ENCODE data around the gene GBF1. TPM values are rescaled to one million over a fixed set of nuclear protein-coding genes. Genes with fewer than 3 reads are reported as not detected.

Gene GBF1
- total and polyA plus RNA-seq, 8 donors: 5.7 to 47.3 (median 21.9) TPM

GRCh38 chr10:102261196-102261595 is 15.9 kb downstream of the GBF1 start:
- no peak for TF ChIP-seq POLR2AphosphoS5 (IDR thresholded peaks at IDR 0.05)
- no peak for TF ChIP-seq EP300 (IDR thresholded peaks at IDR 0.05)
- TF ChIP-seq POLR2A (IDR thresholded peaks at IDR 0.05): no peak
- TF ChIP-seq CTCF (IDR thresholded peaks at IDR 0.05): no peak
- Histone ChIP-seq H3K4me3 (no peak overlapping the region), H3K9me3 (no peaks in the 10 kb centered on the region), H3K27me3 (no peaks in the 10 kb centered on the region), H3K36me3 (peaks cover 30 to 49% (median 39%) of the 10 kb centered on the region in 4 donors), H3K4me1 (peaks cover 13 to 59% (median 46%) of the 10 kb centered on the region in 4 donors), H3K27ac (no peak overlapping the region)
- intact Hi-C loops (cut with DNase I; ENCODE audit: low total_unique reads): no loop called here
- DNase-seq: no peak

GRCh38 chr10:102261842-102262241 is 16.5 kb downstream of the GBF1 start:
- 72 to 80% (median 76%) methylated on average over 6 of the region's 6 CpGs for WGBS, 5 donors
- no peak overlapping the region for H3K27ac ChIP-seq
- intact Hi-C loops (cut with DNase I; ENCODE audit: low total_unique reads): no loop called here

GRCh38 chr10:102262744-102263370 is 17.5 kb downstream of the GBF1 start:
- no peak overlapping the region for H3K4me3 ChIP-seq
- H3K4me1 ChIP-seq: peaks cover 18 to 63% (median 46%) of the 10 kb centered on the region in 4 donors
- intact Hi-C loops (cut with DNase I; ENCODE audit: low total_unique reads): no loop called here
- TF ChIP-seq POLR2A (IDR thresholded peaks at IDR 0.05): no peak
- TF ChIP-seq POLR2AphosphoS5 (IDR thresholded peaks at IDR 0.05): no peak
- no peak for TF ChIP-seq CTCF (IDR thresholded peaks at IDR 0.05)
- TF ChIP-seq EP300 (IDR thresholded peaks at IDR 0.05): no peak
- no peaks in the 10 kb centered on the region for H3K9me3 ChIP-seq
- peak overlapping the region in 1 of 5 donors; percentile 15 for H3K27ac ChIP-seq
- peaks cover 30 to 49% (median 40%) of the 10 kb centered on the region in 4 donors for H3K36me3 ChIP-seq
- H3K27me3 ChIP-seq: no peaks in the 10 kb centered on the region
- DNase-seq: no peak
- 64 to 83% (median 66%) methylated on average over 4 of the region's 4 CpGs for WGBS, 5 donors

More at GRCh38 chr10:102261842-102262241, 16.5 kb downstream of the GBF1 start:
- TF ChIP-seq EP300 (IDR thresholded peaks at IDR 0.05) (no peak), CTCF (IDR thresholded peaks at IDR 0.05) (no peak), POLR2A (IDR thresholded peaks at IDR 0.05) (no peak), POLR2AphosphoS5 (IDR thresholded peaks at IDR 0.05) (no peak)
- no peak for DNase-seq
- Histone ChIP-seq H3K4me3 (no peak overlapping the region), H3K9me3 (no peaks in the 10 kb centered on the region), H3K36me3 (peaks cover 30 to 49% (median 40%) of the 10 kb centered on the region in 4 donors), H3K4me1 (peaks cover 13 to 63% (median 46%) of the 10 kb centered on the region in 4 donors), H3K27me3 (no peaks in the 10 kb centered on the region)

- no peak for DNase-seq
- Histone ChIP-seq H3K9me3 (no peaks in the 10 kb centered on the region), H3K27ac (no peak overlapping the region), H3K27me3 (no peaks in the 10 kb centered on the region), H3K4me3 (no peak overlapping the region), H3K36me3 (peaks cover 30 to 45% (median 37%) of the 10 kb centered on the region in 4 donors), H3K4me1 (peaks cover 30 to 71% (median 50%) of the 10 kb centered on the region in 4 donors)
- WGBS, 5 donors: 69 to 84% (median 74%) methylated on average over 4 of the region's 4 CpGs
- intact Hi-C loops (cut with DNase I; ENCODE audit: low total_unique reads): no loop called here
- TF ChIP-seq CTCF (IDR thresholded peaks at IDR 0.05) (no peak), POLR2A (IDR thresholded peaks at IDR 0.05) (no peak), EP300 (IDR thresholded peaks at IDR 0.05) (no peak), POLR2AphosphoS5 (IDR thresholded peaks at IDR 0.05) (no peak)
These were observed 19.0 kb downstream of the GBF1 start for GRCh38 chr10:102264371-102264770.

Measured in stomach (tissue), 9 donors.